Activated CD4-positive, alpha-beta T cell treated with anti-CD3 and anti-CD28 coated beads for 1 hour (primary cell): ENCODE results near the gene ARHGEF33.

Experiments used
- DNase-seq: peaks from one replicate; pipeline ENCODE4 v3.0.0-alpha.2; 2020

ARHGEF33 gene

GRCh38 chr2:38960609-38961320, 71.1 kb downstream of the ARHGEF33 start:
- no peak for DNase-seq

DNA sequence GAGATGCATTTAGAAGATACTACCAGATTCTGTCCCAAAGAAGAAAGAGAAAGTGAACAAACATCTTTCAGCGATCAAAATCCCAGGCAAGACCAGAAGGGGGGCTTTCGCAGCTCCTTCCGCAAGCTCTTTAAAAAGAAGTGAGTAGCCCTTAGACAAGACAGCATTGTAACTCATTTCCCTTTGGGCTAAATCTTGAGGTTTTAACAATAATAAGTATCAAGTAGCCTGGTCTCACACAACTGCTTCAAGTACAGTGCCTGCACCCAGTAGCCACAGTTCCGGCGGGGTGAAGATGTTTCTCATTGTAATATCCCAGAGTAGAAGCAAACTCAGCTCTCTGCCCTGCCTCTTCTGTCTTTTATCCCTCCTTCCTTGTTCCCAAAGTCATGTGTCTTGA, 76.3 kb downstream of the ARHGEF33 start:
- DNase-seq: no peak

DNA sequence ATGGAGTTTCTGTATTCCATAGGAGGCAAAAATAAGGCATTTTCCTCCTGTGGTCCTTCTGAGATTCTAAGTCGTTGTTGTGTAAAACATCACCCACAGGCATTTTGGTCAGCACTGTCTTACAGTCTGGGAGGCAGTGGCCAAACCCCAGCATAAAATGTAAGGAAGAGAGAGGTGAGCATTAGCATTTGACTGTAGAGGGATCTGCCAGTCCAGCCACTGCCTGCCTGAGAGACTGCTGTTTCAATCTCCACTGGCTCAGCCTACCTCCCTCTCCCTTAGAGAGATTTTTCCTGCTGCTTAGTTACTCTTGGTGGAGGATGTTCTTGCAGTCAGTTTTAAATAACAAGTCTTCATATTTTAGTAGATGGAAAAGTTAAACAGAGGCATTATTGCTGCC, 77.0 kb downstream of the ARHGEF33 start:
- no peak for DNase-seq

DNA sequence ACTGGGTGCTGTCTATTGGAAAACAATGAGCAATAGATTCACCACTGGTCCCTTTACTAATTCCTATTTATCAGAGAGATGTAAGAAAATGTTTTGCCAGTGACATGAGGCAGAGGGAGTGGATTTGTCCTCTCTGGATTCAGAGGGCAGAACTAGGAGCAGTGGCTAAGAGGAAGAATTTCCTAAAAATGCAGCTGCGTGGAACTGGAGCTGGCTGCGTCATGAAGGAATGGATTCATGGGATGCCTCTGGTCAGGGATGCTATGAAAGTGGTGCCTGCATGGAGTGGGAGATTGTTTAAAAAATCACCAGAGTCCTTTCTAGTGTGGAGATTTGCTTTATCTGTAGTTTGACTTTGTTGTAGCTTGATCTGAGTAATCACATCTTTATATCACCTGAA, 78.3 kb downstream of the ARHGEF33 start:
- no peak for DNase-seq

DNA sequence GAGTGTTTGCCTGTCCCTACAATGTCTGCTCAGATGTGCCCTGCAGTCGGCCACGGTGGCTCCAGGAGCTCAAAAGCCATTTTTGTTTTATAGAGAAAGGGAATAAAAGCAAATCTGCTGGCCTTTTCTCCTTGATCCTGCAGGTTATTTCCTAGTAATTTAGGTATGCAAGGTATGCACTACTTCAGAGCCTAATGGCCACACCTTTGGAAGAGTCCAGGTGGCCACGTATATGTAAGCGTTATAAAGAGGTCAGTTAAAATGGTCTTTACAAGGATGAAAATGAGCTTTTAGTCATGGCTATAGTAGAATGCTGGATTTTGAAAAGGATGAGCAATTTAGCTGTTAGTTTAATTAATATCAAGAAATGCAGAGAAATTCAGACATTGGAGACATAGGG, 81.7 kb downstream of the ARHGEF33 start:
- DNase-seq: no peak

DNA sequence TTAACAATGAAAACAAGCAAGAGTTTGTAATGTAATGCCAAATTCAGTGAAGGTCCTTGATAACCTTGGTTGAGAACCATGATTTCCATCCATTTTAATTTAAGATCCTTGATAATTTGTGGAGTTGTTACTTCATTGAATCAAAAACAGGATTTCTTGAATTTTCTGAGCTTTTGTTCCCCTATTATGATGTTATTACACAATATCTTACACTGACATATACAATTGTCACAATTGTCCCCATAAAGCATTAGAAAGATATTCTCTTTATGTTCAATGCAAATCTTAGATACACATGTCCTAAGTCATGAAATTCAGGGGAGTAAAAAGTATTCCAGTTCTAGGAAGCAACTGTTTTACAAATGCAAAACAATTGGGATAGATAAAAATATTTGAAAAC, 83.6 kb downstream of the ARHGEF33 start:
- DNase-seq: no peak

DNA sequence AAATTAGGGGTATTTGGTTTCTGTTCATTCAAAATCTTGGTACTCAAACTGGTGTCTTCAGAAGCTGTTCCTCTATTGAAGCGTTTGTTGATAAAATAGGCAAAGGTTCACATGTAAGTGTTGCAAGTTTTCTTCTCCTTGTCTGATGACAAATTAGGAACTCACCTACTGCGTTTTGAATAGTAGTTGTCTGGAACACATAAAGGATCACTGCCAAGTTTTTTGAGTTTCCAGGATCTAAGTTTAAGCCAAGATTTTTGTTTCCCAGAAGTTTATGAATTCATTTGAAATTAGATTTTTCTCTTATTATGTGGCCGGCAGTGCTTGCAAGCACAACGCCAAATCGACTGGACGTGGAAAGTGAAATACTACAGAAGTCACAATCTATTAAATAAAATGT, 85.4 kb downstream of the ARHGEF33 start:
- DNase-seq: no peak

GRCh38 chr2:38977047-38977446, 87.4 kb downstream of the ARHGEF33 start:
- DNase-seq: no peak

- no peak for DNase-seq
Measured at GRCh38 chr2:38978296-38978903, 88.7 kb downstream of the ARHGEF33 start.

GRCh38 chr2:38978908-38979307, 89.2 kb downstream of the ARHGEF33 start:
- DNase-seq: no peak

DNA sequence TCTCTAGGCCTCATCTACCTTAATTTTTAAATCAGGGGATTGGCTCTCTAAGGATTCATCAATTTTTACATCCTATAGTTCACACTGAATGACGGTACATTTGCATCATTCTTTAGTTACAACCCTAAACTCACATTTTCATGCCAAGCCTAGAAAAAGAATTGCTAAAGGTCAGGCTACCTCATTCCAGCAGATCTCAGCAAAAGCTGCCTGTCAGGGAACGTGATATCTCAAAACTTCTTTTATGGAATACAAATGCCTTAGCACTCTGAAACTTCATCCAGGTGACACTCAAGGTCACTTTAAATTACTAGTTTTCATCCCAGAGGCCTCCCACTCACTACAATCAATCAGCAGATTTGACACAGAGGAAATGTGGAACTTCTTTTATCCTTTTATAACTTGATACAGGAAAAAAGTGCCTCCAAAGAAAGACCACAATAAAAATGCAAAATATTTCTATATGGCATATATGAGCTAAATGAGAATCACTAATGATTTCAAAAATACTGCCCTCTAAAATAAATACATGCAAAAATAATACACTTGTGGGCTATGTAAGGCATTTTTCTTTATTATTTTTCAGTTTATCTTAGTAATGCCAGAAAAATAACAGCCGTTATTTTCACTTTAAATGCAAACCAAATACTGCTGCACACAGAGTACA, 91.5 kb downstream of the ARHGEF33 start:
- DNase-seq: no peak

DNA sequence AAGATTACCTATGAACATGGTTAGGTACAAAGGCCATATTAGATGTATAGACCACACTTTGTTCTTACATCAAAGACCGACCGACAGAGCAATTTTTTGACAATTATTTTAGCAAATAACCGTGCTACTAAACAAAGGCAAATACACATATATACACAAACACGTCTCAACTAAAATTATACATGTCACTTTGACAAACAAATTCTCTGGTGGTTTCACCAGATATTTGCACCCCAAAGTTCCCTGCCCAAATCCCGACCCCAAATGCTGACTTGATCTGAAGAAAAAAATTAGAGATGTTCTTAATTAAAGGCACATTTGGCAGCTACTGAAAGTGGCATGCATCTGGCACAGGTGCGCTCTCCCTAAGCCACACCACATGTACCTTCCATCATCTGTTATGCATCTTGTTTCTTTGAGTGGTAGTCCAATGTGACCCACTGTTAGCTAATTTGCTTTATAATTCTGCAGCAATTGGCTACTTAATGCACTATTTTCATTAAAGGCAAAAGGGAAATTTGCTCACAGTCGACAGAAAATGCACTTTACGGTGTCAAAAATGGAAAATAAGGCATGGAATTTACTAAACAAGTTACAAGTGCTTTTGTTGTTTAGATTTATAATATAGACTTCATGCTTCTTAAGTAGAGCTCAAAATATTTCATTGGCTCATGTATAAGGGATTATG, 92.1 kb downstream of the ARHGEF33 start:
- no peak for DNase-seq

- DNase-seq: no peak
Measured at GRCh38 chr2:38982498-38982897, 92.8 kb downstream of the ARHGEF33 start.

DNA sequence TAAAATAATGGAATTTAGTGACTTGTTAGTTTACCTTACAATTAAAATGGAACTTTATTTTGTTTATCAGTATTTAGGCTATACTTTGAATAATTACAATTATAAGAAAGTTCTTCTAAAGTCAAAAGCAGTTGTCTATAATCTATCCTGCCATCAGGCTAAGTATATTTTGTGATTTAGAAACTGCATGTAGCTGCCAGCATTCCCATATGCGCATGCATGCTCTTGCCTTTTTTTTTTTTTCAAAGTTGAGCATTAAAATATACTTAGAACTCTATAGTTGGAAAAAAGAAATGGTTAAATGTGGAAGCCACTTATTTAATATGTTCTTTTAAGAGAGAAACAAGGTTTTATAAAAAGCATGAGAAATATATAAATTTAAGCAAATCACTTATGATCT, 99.0 kb downstream of the ARHGEF33 start:
- no peak for DNase-seq

DNA sequence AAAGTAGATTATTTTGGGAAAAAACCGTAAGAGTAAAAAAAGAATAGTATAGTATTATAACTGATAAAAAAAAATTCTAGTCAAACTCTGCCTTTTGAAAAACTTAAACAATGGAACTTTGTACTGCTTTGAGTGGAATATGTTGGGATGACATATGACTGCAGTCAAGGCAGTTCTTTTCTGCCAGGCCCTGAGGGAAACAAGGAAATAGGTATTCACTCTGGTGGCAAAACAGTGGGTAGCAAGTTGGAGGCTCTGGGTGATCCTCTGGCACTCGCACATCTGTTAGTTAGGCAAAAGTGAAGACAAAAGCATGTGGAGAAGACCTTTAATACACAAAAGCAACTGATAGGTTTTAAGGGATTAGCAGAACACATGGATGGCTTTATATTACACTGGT, 102.2 kb downstream of the ARHGEF33 start:
- no peak for DNase-seq

DNA sequence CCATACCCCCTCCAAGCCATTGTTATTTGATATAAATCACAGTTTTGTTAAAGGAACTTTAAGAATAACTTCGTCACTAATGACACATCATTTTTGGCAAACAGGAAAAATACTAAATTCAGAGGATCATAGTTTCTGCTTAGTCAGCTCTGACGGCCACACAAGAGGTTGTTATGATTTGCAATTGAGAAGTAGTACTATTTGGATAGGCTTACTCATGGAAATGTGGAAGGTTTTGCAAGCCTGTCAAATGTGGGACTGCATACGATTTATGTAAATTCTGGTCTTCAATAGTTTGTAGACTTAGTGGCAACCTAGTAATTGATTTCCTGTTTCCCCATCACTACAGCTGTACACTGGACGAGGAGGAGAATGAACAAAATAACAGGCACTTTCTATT, 108.1 kb downstream of the ARHGEF33 start:
- DNase-seq: no peak

GRCh38 chr2:39000552-39000951, 110.9 kb downstream of the ARHGEF33 start:
- DNase-seq: no peak

- no peak for DNase-seq
Measured at GRCh38 chr2:39007875-39008504, 118.3 kb downstream of the ARHGEF33 start.

- no peak for DNase-seq
Measured at GRCh38 chr2:39008665-39009064, 119.0 kb downstream of the ARHGEF33 start.

DNA sequence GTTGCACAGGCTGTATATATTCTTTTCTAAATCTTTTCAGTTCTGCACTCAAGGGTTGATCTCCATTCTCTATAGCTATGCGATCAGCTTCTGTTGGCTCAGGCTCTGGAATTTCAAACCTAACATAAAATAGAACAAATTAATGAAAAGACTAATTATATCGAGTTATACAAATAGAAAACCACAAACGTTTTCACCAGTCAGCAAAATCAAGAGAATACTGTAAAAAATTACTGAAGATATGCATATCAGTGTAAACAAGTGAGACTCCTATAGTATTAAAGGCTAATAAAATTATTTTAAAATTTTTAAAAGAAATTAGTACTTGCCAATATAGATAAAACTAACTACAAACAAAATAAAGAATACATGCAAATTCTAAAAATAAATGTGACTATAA, 124.2 kb downstream of the ARHGEF33 start:
- DNase-seq: no peak

DNA sequence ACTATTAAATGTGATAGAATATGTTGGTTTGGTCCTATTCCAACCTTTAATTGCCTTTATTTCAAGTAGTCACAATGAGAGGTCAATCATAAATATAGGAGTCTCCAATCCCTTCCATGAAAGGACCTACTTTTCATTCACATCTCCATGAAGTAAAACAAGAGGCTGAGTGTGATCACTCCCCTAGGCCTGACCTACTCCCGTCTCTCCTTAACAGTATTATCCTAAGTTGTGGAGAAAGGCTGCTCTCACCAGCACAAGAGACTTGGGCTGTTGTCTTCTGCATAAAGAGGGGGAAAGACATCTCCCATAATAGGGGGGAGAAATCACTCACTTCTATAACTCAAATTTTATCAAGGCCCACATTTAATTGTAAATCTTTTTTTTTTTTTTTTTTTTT, 125.7 kb downstream of the ARHGEF33 start:
- no peak for DNase-seq

GRCh38 chr2:39017334-39017733, 127.7 kb downstream of the ARHGEF33 start:
- DNase-seq: no peak

GRCh38 chr2:39018638-39019037, 129.0 kb downstream of the ARHGEF33 start:
- DNase-seq: no peak
